ENCODE data around the gene TGFBR1. TPM values are rescaled to one million over a fixed set of nuclear protein-coding genes. Genes with fewer than 3 reads are reported as not detected.

Gene TGFBR1
- total RNA-seq, result 10 to 100 TPM in 1 of 2 donors, 1 to 10 TPM in 1; 8.0 to 15.4 TPM

- Histone ChIP-seq H3K4me1 (peaks cover 0 to 33% of the 10 kb centered on the region in 2 donors), H3K27ac (peak within 1 kb of the TSS; percentile 90 to 92), H3K36me3 (no peaks in the 10 kb centered on the region), H3K4me3 (peak within 1 kb of the TSS; percentile 87 to 88), H3K27me3 (no peaks in the 10 kb centered on the region), H3K9me3 (no peaks in the 10 kb centered on the region)
- peak in 1 of 2 donors; percentile 44 for TF ChIP-seq CTCF (IDR thresholded peaks at IDR 0.05)
- DNase-seq (ENCODE audit: low spot score), result peak; percentile 91
Measured at GRCh38 chr9:99104459-99105151, at the start of gene TGFBR1. Gene TGFBR1, plus strand, starts transcription at chr9:99105113. Its CDS starts 93 bp downstream, at chr9:99105206.

- no peaks in the 10 kb centered on the region for H3K9me3 ChIP-seq
- H3K27me3 ChIP-seq, result no peaks in the 10 kb centered on the region
- no peak overlapping the region for H3K4me3 ChIP-seq
- no peak for TF ChIP-seq CTCF (IDR thresholded peaks at IDR 0.05)
- no peak for DNase-seq (ENCODE audit: low spot score)
- peaks cover 8% of the 10 kb centered on the region for H3K36me3 ChIP-seq
- peaks cover 0 to 19% of the 10 kb centered on the region in 2 donors for H3K4me1 ChIP-seq
- H3K27ac ChIP-seq, result no peak overlapping the region
Measured at GRCh38 chr9:99055384-99055783, 49.5 kb upstream of the TGFBR1 start.

GRCh38 chr9:99056186-99056585 is 48.7 kb upstream of the TGFBR1 start:
- H3K4me1 ChIP-seq, result peaks cover 0 to 17% of the 10 kb centered on the region in 2 donors
- no peak for DNase-seq (ENCODE audit: low spot score)
- TF ChIP-seq CTCF (IDR thresholded peaks at IDR 0.05), result no peak
- H3K9me3 ChIP-seq, result no peaks in the 10 kb centered on the region
- H3K4me3 ChIP-seq, result no peak overlapping the region
- no peak overlapping the region for H3K27ac ChIP-seq
- peaks cover 8% of the 10 kb centered on the region for H3K36me3 ChIP-seq
- H3K27me3 ChIP-seq, result no peaks in the 10 kb centered on the region

GRCh38 chr9:99056886-99057664 is 47.8 kb upstream of the TGFBR1 start:
- peak overlapping the region in 1 of 2 donors; percentile 48 for H3K27ac ChIP-seq
- peaks cover 8% of the 10 kb centered on the region for H3K36me3 ChIP-seq

More at GRCh38 chr9:99056886-99057664, 47.8 kb upstream of the TGFBR1 start:
- no peak overlapping the region for H3K4me3 ChIP-seq
- DNase-seq (ENCODE audit: low spot score), result no peak
- H3K27me3 ChIP-seq, result no peaks in the 10 kb centered on the region
- TF ChIP-seq CTCF (IDR thresholded peaks at IDR 0.05), result no peak
- H3K9me3 ChIP-seq, result no peaks in the 10 kb centered on the region
- peaks cover 0 to 9% of the 10 kb centered on the region in 2 donors for H3K4me1 ChIP-seq

Data from right atrium auricular region (tissue), 2 donors.